ENCODE results near the gene CNTROB.

DNA sequence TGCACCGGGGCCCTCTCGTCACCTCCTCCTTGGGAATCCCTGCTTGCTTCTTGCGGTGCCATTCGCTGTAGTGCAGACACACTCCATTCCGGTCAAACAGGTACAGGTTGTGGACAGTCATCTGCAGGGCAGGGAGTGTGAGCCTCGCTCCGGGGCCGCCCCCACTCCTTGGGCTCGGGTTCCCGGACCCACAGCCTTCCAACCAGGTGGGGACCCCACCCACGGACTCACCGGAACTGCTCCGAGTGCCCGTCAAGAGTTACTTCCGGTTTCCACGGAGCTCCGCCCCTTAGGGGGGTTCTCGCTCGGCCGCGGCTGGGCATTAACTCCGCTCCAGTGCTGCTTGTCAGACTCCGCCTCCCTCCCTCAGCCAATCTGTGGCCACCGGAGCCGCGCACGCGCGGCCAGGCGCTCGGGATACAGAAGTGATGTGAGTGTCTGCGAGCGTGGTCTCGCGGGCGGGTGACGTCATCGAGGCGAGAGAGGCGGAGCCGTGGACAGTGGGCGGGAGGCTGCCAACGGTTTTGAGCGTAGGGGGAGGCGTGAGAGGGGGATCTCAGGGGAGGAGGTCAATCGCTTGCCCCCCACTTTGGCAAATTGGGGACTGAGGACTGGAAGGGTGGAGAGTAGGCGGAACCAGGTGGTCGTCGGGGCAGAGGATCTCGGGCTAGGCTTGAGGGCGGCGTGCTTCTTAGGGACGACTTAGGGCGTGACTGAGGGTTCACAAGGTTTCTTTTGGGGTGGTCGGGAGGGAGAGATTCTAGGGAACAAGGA lies at the start of gene CNTROB, which contains the start of gene TRAPPC1:
- TF ChIP-seq CTCF (conservative IDR thresholded peaks at IDR 0.05; ENCODE audit: low read length): no peak
- no peak for TF ChIP-seq EZH2phosphoT487 (IDR thresholded peaks at IDR 0.05; ENCODE audit: borderline replicate concordance, low read depth, low read length)
